Measurements from ENCODE around the gene POU2AF2. TPM values are rescaled to one million over a fixed set of nuclear protein-coding genes. Genes with fewer than 3 reads are reported as not detected.

The POU2AF2 gene
- total RNA-seq, 3 donors from 2014 or later = 2.0 TPM; not detected in 2

DNA sequence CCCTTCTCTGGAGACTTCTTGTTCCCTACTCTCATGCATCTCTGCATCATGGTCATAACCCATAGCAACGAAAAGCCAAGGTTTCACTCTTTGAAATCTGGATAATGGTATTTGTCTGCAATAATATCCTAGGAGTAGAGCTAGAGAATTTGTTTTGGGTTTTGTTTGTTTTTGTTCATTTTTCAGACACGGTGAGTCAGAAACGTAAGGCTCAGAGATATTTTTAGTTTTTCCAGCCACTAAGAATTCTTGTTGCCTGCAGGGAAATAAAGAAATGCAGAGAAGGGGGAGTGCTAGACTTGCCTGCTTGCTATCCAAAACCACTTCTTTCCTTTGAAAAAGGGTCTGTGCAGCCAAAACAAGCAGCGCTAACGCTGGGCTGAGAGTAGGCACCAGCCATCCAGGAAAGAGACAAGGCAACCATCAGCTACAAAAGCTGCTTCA is 78.8 kb downstream of the POU2AF2 start:
- no peak for DNase-seq (ENCODE audit: low spot score in 2 of 2)
- Histone ChIP-seq H3K27me3 (no peaks in the 10 kb centered on the region), H3K9me3 (no peaks in the 10 kb centered on the region), H3K27ac (peak overlapping the region; percentile 65 to 68), H3K4me1 (peaks cover 0 to 6% of the 10 kb centered on the region in 2 donors), H3K36me3 (no peaks in the 10 kb centered on the region), H3K4me3 (peak overlapping the region in 1 of 3 donors; percentile 15)
- TF ChIP-seq POLR2A (IDR thresholded peaks at IDR 0.05) (no peak), POLR2AphosphoS5 (IDR thresholded peaks at IDR 0.05) (no peak)
- TF ChIP-seq, protein P1, sequence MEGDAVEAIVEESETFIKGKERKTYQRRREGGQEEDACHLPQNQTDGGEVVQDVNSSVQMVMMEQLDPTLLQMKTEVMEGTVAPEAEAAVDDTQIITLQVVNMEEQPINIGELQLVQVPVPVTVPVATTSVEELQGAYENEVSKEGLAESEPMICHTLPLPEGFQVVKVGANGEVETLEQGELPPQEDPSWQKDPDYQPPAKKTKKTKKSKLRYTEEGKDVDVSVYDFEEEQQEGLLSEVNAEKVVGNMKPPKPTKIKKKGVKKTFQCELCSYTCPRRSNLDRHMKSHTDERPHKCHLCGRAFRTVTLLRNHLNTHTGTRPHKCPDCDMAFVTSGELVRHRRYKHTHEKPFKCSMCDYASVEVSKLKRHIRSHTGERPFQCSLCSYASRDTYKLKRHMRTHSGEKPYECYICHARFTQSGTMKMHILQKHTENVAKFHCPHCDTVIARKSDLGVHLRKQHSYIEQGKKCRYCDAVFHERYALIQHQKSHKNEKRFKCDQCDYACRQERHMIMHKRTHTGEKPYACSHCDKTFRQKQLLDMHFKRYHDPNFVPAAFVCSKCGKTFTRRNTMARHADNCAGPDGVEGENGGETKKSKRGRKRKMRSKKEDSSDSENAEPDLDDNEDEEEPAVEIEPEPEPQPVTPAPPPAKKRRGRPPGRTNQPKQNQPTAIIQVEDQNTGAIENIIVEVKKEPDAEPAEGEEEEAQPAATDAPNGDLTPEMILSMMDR (IDR thresholded peaks at IDR 0.05) = no peak
- intact Hi-C loops (cut with DNase I; ENCODE audit: low total_unique reads) = no loop called here

DNA sequence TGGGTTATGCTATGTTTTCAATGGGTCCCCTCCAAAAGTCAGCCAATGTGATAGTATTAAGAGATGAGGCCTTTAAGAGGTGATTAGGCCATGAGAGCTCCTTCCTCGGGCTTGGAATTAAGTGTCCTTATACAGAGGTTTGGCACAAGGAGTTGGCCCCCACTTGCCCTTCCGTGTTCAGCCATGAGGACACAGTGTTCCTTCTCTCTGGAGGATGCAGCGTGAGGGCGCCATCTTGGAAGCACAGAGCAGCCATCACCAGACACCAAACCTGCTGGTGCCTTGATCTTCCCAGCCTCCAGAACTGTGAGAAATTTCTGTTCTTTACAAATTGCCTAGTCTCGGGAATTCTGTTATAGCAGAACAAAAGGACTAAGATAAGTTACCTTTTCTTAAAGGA is 79.7 kb downstream of the POU2AF2 start:
- TF ChIP-seq POLR2A (IDR thresholded peaks at IDR 0.05) (no peak), POLR2AphosphoS5 (IDR thresholded peaks at IDR 0.05) (no peak)
- TF ChIP-seq, protein P1 (IDR thresholded peaks at IDR 0.05) = no peak
- no peak for DNase-seq (ENCODE audit: low spot score in 2 of 2)
- H3K9me3 ChIP-seq = no peaks in the 10 kb centered on the region
- intact Hi-C loops (cut with DNase I; ENCODE audit: low total_unique reads) = no loop called here
- H3K27me3 ChIP-seq = no peaks in the 10 kb centered on the region
- H3K27ac ChIP-seq = peak overlapping the region in 1 of 2 donors; percentile 65
- H3K4me3 ChIP-seq = no peak overlapping the region
- no peaks in the 10 kb centered on the region for H3K36me3 ChIP-seq
- peaks cover 5 to 6% of the 10 kb centered on the region in 2 donors for H3K4me1 ChIP-seq

DNA sequence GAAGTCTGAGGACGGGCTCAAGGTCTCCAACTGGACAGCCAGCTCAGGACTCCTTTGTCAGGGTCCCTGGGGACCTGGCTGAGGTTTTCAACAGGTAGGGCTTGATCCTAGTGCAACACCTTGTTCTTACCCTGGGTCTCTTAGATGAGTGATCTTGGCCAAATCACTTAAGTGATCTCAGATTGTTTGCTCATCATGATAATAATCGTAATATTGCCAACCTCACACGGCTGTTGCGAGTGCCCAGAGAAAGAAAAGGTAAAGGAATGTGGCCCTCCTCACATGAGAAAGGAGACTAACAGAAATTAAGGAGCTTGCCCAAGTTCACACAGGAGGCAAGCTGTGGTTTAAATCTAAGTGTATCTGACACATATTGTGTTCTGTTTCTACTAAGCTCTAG is 81.3 kb downstream of the POU2AF2 start:
- Histone ChIP-seq H3K9me3 (no peaks in the 10 kb centered on the region), H3K27ac (no peak overlapping the region), H3K27me3 (no peaks in the 10 kb centered on the region), H3K36me3 (no peaks in the 10 kb centered on the region), H3K4me3 (no peak overlapping the region), H3K4me1 (peaks cover 5 to 6% of the 10 kb centered on the region in 2 donors)
- TF ChIP-seq POLR2AphosphoS5 (IDR thresholded peaks at IDR 0.05) (no peak), POLR2A (IDR thresholded peaks at IDR 0.05) (no peak)
- TF ChIP-seq, protein P1 (IDR thresholded peaks at IDR 0.05) = no peak
- intact Hi-C loops (cut with DNase I; ENCODE audit: low total_unique reads) = no loop called here
- DNase-seq (ENCODE audit: low spot score in 2 of 2) = no peak

DNA sequence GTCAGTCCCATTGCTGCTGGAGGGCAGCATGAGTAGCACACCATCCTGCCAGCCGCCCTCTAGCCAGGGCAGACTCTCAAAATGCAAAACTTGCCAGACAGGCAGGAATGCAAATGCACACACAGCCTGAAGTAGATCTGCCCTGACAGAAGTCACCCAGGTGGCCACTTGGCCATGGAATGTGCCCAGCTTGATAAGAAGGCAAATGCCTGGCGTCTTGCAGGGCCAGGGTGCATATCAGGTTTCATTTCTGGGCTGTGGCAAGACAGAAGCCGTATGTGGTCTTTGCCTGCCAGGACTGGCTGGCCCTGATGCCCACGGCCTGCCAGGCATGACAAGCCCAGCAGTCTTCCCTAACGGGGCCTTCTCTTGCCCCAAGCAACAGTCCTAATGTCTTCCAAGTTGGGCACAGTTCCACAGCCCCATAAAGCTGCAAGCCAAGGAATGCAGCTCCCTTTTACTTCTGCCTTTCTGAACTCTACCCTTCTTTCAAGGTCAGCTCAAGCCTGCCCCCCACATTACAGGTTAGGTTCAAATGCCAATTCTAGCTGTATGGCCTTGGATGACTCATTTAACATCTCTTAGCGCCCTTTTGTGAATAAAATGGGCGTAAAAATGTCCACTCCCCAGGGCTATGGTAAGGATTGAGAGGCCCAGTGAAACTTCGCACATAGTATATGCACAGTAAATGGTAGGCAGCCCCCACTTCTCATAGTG is 82.5 kb downstream of the POU2AF2 start:
- DNase-seq (ENCODE audit: low spot score in 2 of 2) = no peak
- H3K4me1 ChIP-seq = peaks cover 5 to 6% of the 10 kb centered on the region in 2 donors
- intact Hi-C loops (cut with DNase I; ENCODE audit: low total_unique reads) = no loop called here

DNA sequence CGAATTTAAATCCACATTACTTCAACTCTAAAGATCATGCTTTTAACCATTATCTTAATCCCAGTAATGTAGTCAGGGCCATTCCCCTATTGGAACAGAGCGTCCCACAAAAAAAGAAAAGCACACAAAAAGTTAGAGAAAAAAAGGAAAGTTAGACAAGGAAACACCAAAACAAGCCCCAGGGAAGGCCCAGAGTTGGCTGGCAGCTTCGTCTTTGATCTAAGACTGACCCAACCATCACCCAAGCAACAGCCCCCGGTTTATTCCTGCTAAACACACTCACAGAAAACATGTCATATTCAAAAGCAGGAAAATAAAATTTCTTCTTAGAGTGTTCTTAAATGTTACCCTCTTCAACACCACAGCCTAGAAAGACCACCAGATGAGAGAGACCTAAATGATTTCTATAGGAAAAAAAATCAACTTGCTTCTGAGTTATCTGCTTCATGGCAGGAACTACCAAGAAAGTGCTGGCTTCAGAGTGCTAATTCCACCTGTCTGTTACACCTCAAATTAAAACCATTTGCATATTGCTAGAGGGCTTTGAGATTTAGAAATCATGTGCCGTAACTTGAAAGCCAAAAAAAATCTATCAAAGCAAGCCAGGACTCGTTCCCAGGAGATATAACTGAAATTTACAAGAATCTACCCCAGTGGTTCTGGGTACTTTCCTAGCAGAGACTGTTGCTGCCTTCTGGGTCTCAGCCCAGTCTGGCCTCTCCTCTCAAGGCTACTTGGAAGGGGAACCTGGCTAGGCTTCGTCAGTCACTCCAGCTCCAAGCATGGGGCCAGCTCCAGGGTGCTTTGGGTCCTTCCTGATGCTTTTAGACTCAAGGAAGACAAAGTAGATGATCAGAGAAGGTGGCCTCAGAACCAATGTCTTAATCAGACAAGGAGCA is 84.0 kb downstream of the POU2AF2 start:
- no peaks in the 10 kb centered on the region for H3K27me3 ChIP-seq
- TF ChIP-seq, protein P1 (IDR thresholded peaks at IDR 0.05) = no peak
- TF ChIP-seq POLR2A (IDR thresholded peaks at IDR 0.05) (no peak), POLR2AphosphoS5 (IDR thresholded peaks at IDR 0.05) (no peak)
- H3K9me3 ChIP-seq = no peaks in the 10 kb centered on the region
- no peaks in the 10 kb centered on the region for H3K36me3 ChIP-seq
- no peak overlapping the region for H3K4me3 ChIP-seq
- DNase-seq (ENCODE audit: low spot score in 2 of 2) = no peak
- peaks cover 5 to 6% of the 10 kb centered on the region in 2 donors for H3K4me1 ChIP-seq
- intact Hi-C loops (cut with DNase I; ENCODE audit: low total_unique reads) = no loop called here
- H3K27ac ChIP-seq = peak overlapping the region; percentile 59 to 67

More for the DNA sequence above, 82.5 kb downstream of the POU2AF2 start:
- TF ChIP-seq POLR2AphosphoS5 (IDR thresholded peaks at IDR 0.05) = no peak
- no peaks in the 10 kb centered on the region for H3K27me3 ChIP-seq
- H3K9me3 ChIP-seq = no peaks in the 10 kb centered on the region
- H3K4me3 ChIP-seq = no peak overlapping the region
- no peaks in the 10 kb centered on the region for H3K36me3 ChIP-seq
- peak overlapping the region; percentile 25 to 26 for H3K27ac ChIP-seq

All from breast epithelium (tissue), 4 donors.